Measurements from ENCODE around the gene APOL4. TPM values are rescaled to one million over a fixed set of nuclear protein-coding genes. Genes with fewer than 3 reads are reported as not detected.

APOL4 gene
- polyA plus RNA-seq, 1 donor (not counting 4 experiments of a cell fraction or from before 2014, with no cell fraction given) = 0.08 TPM

DNA sequence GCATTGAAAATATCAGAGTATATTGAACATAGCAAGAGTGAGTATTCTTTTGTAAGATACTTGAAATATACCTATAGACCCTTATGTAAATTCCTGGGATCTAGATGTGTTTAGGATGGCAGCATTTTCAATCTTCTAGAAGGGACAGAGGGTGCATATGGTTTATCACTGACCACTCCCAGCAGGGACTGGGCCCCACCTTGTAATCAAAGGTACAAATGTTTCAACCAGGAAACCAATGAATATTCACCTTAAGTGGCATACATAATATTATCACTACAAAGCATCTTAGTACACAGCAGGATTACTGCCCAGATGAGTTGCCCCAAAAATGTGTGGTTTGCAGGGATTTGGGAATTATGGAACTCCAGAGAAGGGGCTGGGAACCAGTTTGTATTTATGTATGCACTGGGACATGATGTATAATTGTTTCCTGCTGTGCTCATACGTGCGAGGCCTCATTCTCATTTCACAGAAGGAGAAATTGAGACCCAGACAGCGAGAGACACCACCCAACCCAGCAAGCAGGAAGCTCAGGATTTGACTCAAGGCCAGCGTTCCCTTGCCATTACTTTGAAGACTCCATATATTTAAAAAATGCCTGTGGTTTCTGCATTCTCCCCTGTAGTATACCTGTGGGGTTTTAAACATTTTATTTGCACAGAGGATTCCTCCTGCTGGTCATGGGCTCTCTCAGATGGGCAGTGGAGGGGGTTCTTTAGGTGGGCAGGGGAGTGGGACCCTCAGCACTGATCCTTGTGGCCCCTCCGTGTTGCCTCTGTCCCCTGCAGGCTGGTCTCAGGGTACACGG, 5.2 kb downstream of the APOL4 start:
- no peak for TF ChIP-seq EZH2 (IDR thresholded peaks at IDR 0.05; ENCODE audit: low read length)
- TF ChIP-seq, protein P1, sequence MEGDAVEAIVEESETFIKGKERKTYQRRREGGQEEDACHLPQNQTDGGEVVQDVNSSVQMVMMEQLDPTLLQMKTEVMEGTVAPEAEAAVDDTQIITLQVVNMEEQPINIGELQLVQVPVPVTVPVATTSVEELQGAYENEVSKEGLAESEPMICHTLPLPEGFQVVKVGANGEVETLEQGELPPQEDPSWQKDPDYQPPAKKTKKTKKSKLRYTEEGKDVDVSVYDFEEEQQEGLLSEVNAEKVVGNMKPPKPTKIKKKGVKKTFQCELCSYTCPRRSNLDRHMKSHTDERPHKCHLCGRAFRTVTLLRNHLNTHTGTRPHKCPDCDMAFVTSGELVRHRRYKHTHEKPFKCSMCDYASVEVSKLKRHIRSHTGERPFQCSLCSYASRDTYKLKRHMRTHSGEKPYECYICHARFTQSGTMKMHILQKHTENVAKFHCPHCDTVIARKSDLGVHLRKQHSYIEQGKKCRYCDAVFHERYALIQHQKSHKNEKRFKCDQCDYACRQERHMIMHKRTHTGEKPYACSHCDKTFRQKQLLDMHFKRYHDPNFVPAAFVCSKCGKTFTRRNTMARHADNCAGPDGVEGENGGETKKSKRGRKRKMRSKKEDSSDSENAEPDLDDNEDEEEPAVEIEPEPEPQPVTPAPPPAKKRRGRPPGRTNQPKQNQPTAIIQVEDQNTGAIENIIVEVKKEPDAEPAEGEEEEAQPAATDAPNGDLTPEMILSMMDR (optimal IDR thresholded peaks at IDR 0.05 in 1 of 3, IDR thresholded peaks at IDR 0.05 in 1 of 3, conservative IDR thresholded peaks at IDR 0.05 in 1 of 3; ENCODE audit: extremely low read depth in 1 of 3, insufficient read depth in 2 of 3, low read length in 3 of 3) = no peak
- DNase-seq (ENCODE audit: low read depth, low spot score) = no peak
- no peak for FAIRE-seq
- H3K4me2 ChIP-seq (ENCODE audit: control insufficient read depth, extremely low read depth, insufficient read depth, low read depth, low read length) = no peak overlapping the region
- H3K36me3 ChIP-seq (ENCODE audit: control insufficient read depth in 2 of 2, extremely low read depth in 1 of 2, insufficient read depth in 2 of 2, low read length in 2 of 2) = no peaks in the 10 kb centered on the region
- no peak overlapping the region for H3K4me3 ChIP-seq (ENCODE audit: control insufficient read depth in 2 of 3, extremely low read depth in 1 of 3, insufficient read depth in 2 of 3, low read depth in 1 of 3, low read length in 3 of 3)
- no peaks in the 10 kb centered on the region for H3K79me2 ChIP-seq (ENCODE audit: control insufficient read depth, insufficient read depth, low read length)
- H3K9ac ChIP-seq (ENCODE audit: control insufficient read depth, extremely low read depth, insufficient read depth, low read length) = no peak overlapping the region
- no peak overlapping the region for H2AFZ ChIP-seq (ENCODE audit: control insufficient read depth, low read length)
- dilution Hi-C loops (cut with MboI; ENCODE audit: extremely low pct_ligation_motif_present, low sequenced_read_pairs) = no loop called here
- H3K27me3 ChIP-seq (ENCODE audit: control insufficient read depth, extremely low read depth, insufficient read depth, low read length) = peaks cover 8% of the 10 kb centered on the region
- no peaks in the 10 kb centered on the region for H3K9me1 ChIP-seq (ENCODE audit: control insufficient read depth, extremely low read depth, insufficient read depth, low read length)
- no peaks in the 10 kb centered on the region for H3K9me3 ChIP-seq (ENCODE audit: control insufficient read depth, low read depth, low read length)
- H3K4me1 ChIP-seq (ENCODE audit: control insufficient read depth, extremely low read depth, insufficient read depth, low read length) = no peaks in the 10 kb centered on the region
- H3K27ac ChIP-seq (ENCODE audit: control insufficient read depth, insufficient read depth, low read length) = no peak overlapping the region
- no peaks in the 10 kb centered on the region for H4K20me1 ChIP-seq (ENCODE audit: control insufficient read depth, extremely low read depth, insufficient read depth, low read length)

DNA sequence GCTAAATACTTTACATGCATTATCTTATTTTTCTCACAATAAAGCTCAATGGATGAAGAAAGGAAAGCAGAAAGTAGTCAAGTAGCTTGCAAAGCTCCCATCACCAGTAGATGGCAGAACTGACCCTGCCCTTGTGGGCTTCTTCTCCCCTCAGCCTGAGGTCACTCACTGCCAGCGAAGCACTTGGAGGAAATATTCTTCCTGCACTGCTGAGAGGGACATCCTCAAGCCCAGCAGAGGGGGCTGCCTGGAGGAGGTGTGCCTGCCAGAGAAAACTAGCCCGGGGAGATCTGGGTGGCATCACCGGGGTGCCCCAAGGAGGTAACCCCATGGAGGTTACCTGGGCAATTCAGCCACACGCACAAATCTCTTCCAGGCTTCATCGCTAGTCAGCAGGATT, 6.6 kb downstream of the APOL4 start:
- Histone ChIP-seq H3K27me3 (ENCODE audit: control insufficient read depth, extremely low read depth, insufficient read depth, low read length) (peaks cover 11% of the 10 kb centered on the region), H3K27ac (ENCODE audit: control insufficient read depth, insufficient read depth, low read length) (no peak overlapping the region), H3K79me2 (ENCODE audit: control insufficient read depth, insufficient read depth, low read length) (no peaks in the 10 kb centered on the region), H3K9ac (ENCODE audit: control insufficient read depth, extremely low read depth, insufficient read depth, low read length) (no peak overlapping the region), H2AFZ (ENCODE audit: control insufficient read depth, low read length) (no peak overlapping the region), H4K20me1 (ENCODE audit: control insufficient read depth, extremely low read depth, insufficient read depth, low read length) (no peaks in the 10 kb centered on the region), H3K9me3 (ENCODE audit: control insufficient read depth, low read depth, low read length) (no peaks in the 10 kb centered on the region), H3K36me3 (ENCODE audit: control insufficient read depth in 2 of 2, extremely low read depth in 1 of 2, insufficient read depth in 2 of 2, low read length in 2 of 2) (no peaks in the 10 kb centered on the region), H3K4me3 (ENCODE audit: control insufficient read depth in 2 of 3, extremely low read depth in 1 of 3, insufficient read depth in 2 of 3, low read depth in 1 of 3, low read length in 3 of 3) (no peak overlapping the region), H3K4me2 (ENCODE audit: control insufficient read depth, extremely low read depth, insufficient read depth, low read depth, low read length) (no peak overlapping the region), H3K9me1 (ENCODE audit: control insufficient read depth, extremely low read depth, insufficient read depth, low read length) (no peaks in the 10 kb centered on the region), H3K4me1 (ENCODE audit: control insufficient read depth, extremely low read depth, insufficient read depth, low read length) (no peaks in the 10 kb centered on the region)
- DNase-seq (ENCODE audit: low read depth, low spot score) (no peak), FAIRE-seq (peak; percentile 76)
- dilution Hi-C loops (cut with MboI; ENCODE audit: extremely low pct_ligation_motif_present, low sequenced_read_pairs) = no loop called here
- TF ChIP-seq, protein P1 (optimal IDR thresholded peaks at IDR 0.05 in 1 of 3, IDR thresholded peaks at IDR 0.05 in 1 of 3, conservative IDR thresholded peaks at IDR 0.05 in 1 of 3; ENCODE audit: extremely low read depth in 1 of 3, insufficient read depth in 2 of 3, low read length in 3 of 3) = peak in 2 of 3 experiments; percentile 65 to 72
- TF ChIP-seq EZH2 (IDR thresholded peaks at IDR 0.05; ENCODE audit: low read length) = no peak

Data from keratinocyte (primary cell).